ENCODE data around the gene THAP4.
A peak's percentile ranks its signal among the peaks of the same experiment; 100 is the strongest.

The THAP4 gene

DNA sequence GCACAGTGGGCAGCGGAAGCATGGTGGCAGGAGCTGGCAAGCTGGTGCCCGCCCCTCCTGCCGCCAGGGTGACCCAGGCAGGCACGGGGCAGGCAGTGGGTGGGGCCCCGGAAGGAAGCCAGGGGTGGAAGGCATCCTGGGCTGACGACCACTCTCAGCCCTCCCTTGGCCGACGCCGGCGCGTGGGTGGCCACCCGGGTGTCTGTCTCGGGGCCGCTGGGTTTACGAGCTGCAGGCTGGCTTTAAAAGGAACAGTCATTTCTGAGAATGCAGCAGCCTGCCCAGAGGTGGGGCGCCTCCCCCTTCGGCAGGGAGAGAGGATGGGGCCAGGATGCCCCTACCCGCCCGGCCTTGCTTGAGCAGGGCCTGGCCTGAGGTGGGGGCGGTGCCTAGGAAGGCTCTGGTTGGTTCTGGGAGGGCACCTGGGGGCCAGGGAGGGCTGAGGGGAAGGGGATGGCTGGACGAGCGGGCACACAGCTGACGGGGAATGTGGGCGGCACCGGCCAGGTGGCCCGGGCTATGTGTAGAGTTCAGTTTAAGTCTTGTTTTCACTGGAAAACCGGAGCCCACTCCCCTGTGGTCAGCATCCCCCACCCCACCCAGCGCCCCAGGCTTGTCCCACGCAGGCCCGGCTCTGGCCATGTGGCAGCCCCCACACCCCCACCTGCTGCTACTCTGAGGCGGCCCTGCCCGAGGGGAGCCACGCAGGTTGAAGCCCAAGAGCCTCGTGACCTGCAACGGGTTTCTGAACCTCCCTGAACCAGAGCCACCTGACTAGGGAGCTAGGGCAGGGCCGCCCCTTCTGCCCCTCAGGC is 72.2 kb downstream of the THAP4 start:
- CTCF ChIA-PET = interaction anchor here (0.7 kb wide), 1 partner anchor 29 kb away, joined by 3 read pairs; no protein-coding TSS in a partner anchor
- no peak overlapping the region for H3K4me3 ChIP-seq (ENCODE audit: low read depth, low read length)
- no peak for DNase-seq (ENCODE audit: low read depth, low spot score)
- TF ChIP-seq, protein P1, sequence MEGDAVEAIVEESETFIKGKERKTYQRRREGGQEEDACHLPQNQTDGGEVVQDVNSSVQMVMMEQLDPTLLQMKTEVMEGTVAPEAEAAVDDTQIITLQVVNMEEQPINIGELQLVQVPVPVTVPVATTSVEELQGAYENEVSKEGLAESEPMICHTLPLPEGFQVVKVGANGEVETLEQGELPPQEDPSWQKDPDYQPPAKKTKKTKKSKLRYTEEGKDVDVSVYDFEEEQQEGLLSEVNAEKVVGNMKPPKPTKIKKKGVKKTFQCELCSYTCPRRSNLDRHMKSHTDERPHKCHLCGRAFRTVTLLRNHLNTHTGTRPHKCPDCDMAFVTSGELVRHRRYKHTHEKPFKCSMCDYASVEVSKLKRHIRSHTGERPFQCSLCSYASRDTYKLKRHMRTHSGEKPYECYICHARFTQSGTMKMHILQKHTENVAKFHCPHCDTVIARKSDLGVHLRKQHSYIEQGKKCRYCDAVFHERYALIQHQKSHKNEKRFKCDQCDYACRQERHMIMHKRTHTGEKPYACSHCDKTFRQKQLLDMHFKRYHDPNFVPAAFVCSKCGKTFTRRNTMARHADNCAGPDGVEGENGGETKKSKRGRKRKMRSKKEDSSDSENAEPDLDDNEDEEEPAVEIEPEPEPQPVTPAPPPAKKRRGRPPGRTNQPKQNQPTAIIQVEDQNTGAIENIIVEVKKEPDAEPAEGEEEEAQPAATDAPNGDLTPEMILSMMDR (IDR thresholded peaks at IDR 0.05; ENCODE audit: insufficient read depth, low read length, missing control alignments) = no peak
- POLR2A ChIA-PET = no interaction called here

- no peak overlapping the region for H3K4me3 ChIP-seq (ENCODE audit: low read depth, low read length)
- ChIA-PET POLR2A (no interaction called here), CTCF (no interaction called here)
- TF ChIP-seq, protein P1 (IDR thresholded peaks at IDR 0.05; ENCODE audit: insufficient read depth, low read length, missing control alignments) = no peak
- DNase-seq (ENCODE audit: low read depth, low spot score) = no peak
Measured at GRCh38 chr2:241563981-241564595, 72.9 kb downstream of the THAP4 start.

DNA sequence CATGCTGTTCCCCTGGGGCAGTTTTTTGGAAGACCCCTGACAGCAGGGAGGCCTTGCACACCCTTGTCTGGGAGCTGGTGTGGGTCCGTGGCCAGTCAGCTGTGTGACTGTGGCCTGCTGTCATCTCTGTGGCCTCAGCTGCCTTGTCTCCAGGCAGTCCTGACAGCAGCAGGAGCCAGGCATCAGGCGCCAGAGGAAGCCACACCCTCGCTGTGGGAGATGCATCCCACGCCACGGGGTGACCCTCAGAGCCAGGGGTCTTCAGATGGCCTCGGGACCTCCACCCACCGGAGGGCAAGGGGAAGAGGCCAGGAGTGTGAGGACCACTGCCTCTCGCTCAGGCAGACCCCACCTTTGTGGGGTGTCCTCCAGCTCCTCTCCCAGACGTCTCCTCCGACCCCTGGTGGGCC is 73.4 kb downstream of the THAP4 start:
- ChIA-PET POLR2A (interaction anchor here (0.9 kb wide), 1 partner anchor 11 kb away, joined by 3 read pairs; no protein-coding TSS in a partner anchor), CTCF (no interaction called here)
- TF ChIP-seq, protein P1 (IDR thresholded peaks at IDR 0.05; ENCODE audit: insufficient read depth, low read length, missing control alignments) = no peak
- no peak overlapping the region for H3K4me3 ChIP-seq (ENCODE audit: low read depth, low read length)
- DNase-seq (ENCODE audit: low read depth, low spot score) = no peak

DNA sequence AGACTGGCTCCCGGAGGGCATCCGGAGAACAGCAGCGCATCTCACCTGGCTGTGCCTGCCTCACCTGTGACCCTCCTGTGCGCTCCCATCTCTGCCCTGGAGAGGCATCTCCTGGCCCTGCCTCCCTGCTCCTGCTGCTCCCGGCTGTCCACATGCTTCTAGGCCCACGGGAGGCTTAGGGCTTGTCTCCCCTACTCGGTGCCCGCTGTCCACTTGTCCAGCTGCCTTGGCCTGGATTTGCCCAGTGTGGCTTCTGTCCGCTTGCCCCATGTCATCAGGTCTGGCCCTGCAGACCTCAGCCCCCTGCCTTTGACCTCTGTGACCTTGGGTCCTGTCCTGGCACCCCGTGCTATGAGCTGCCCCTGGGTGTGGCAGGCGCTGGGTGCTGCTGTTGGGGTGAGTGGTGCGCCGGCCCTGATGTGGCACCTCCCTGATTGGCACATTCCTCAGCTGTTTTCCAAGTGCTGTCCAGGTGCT is 73.9 kb downstream of the THAP4 start:
- TF ChIP-seq, protein P1 (IDR thresholded peaks at IDR 0.05; ENCODE audit: insufficient read depth, low read length, missing control alignments) = no peak
- ChIA-PET POLR2A (interaction anchor here (0.9 kb wide), 1 partner anchor 12 kb away, joined by 3 read pairs; no protein-coding TSS in a partner anchor), CTCF (no interaction called here)
- no peak for DNase-seq (ENCODE audit: low read depth, low spot score)
- H3K4me3 ChIP-seq (ENCODE audit: low read depth, low read length) = no peak overlapping the region

DNA sequence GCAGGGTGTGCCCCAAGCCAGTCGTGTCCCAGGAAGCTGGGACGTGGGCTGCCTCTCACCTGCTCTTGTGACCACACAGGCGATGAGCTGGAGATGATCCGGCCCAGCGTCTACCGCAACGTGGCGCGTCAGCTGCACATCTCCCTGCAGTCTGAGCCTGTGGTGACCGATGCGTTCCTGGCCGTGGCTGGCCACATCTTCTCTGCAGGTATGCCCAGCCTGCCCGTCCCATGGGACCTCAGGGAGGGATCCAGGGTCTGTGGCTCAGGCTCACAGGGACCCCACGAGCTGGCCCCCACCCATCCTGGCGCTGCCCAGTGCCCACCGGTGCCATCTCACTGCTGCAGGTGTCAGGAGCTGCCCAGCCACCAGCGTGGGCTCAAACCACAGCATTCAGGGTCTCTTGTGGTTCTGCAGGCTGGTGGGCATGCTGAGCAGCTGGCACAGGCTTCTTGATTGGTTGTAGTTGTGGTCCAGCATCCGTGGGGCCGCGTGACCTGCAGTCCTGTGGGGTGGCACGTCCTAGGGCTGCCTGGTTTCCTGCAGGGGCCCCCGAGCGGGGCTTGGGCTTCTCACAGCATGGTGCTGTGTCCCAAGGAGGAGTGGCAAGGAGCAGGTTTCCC is 74.6 kb downstream of the THAP4 start:
- ChIA-PET POLR2A (interaction anchor here (0.9 kb wide), 1 partner anchor 12 kb away, joined by 3 read pairs; no protein-coding TSS in a partner anchor), CTCF (no interaction called here)
- TF ChIP-seq, protein P1 (IDR thresholded peaks at IDR 0.05; ENCODE audit: insufficient read depth, low read length, missing control alignments) = no peak

DNA sequence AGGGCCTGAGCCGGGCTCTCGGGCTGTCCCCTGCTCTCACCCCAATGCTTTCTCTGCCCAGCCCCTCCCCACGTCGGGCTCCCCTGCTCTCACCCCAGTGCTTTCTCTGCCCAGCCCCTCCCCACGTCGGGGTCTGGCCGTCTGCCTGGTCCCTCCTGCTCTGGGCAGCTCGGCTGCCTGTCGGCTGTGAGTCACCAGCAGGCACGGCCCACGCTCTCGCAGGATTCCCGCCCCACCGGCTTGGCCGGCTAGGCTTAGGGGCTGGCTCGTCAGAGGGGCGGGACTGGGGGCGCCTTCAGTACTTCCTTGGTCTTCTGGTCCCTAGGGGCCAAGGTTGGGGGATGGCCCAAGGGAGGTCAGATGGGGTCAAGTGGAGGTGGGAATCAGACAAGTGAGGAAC is 75.1 kb downstream of the THAP4 start:
- CTCF ChIA-PET = no interaction called here
- no peak overlapping the region for H3K4me3 ChIP-seq (ENCODE audit: low read depth, low read length)

More for the DNA sequence above, 74.6 kb downstream of the THAP4 start:
- peak overlapping the region; percentile 12; the same call in 1 of the 2 replicates for H3K4me3 ChIP-seq (ENCODE audit: low read depth, low read length)
- DNase-seq (ENCODE audit: low read depth, low spot score) = no peak

More for the DNA sequence above, 75.1 kb downstream of the THAP4 start:
- DNase-seq (ENCODE audit: low read depth, low spot score) = no peak
- TF ChIP-seq, protein P1 (IDR thresholded peaks at IDR 0.05; ENCODE audit: insufficient read depth, low read length, missing control alignments) = no peak
- POLR2A ChIA-PET = interaction anchor here (0.6 kb wide), 1 partner anchor 74 kb away, joined by 3 read pairs; no protein-coding TSS in a partner anchor
